RWPE1 (cell line): Measurements from ENCODE around the gene FAM107B.
A peak's percentile ranks its signal among the peaks of the same experiment; 100 is the strongest.

ENCODE experiments used
- CTCF ChIA-PET: fragments of 350-600 bp; sonication (Branson Sonifier 250); formaldehyde crosslinking; extraction: SDS; loops from one replicate; lab custom pipeline; 2021; lab: Yijun Ruan, JAX
- POLR2A ChIA-PET: fragments of 400-600 bp; formaldehyde crosslinking; extraction: SDS; loops from one replicate; lab custom pipeline; 2020; ENCODE audit warnings: antibody characterized with exemption; ENCODE audit not compliant: low non-redundant PET; lab: Yijun Ruan, JAX
- DNase-seq: peaks from one replicate; pipeline ENCODE4 v3.0.0; 2012; ENCODE audit warnings: low spot score
- H3K27ac ChIP-seq: fragments of 450-650 bp; 2 replicates; pipeline ENCODE4 v1.5.1; 2017
- CTCF ChIP-seq: fragments of 450-650 bp; conservative IDR thresholded peaks from 2 replicates; pipeline ENCODE4 v1.5.1; 2017; ENCODE audit warnings: low read depth, mild to moderate bottlenecking

Gene FAM107B

GRCh38 chr10:14562218-14563075, 212.2 kb downstream of the FAM107B start:
- POLR2A ChIA-PET = no interaction called here
- CTCF ChIA-PET = no interaction called here
- H3K27ac ChIP-seq = no peak overlapping the region
- TF ChIP-seq CTCF = no peak
- no peak for DNase-seq

GRCh38 chr10:14560791-14561765, 213.6 kb downstream of the FAM107B start:
- H3K27ac ChIP-seq = no peak overlapping the region
- CTCF ChIA-PET = interaction anchor here (0.7 to 0.9 kb wide), 2 partner anchors 50 to 262 kb away, joined by 3 to 4 read pairs; no protein-coding TSS in a partner anchor
- POLR2A ChIA-PET = no interaction called here
- no peak for TF ChIP-seq CTCF
- no peak for DNase-seq

GRCh38 chr10:14560274-14560673, 214.4 kb downstream of the FAM107B start:
- no peak overlapping the region for H3K27ac ChIP-seq
- peak; percentile 78 for DNase-seq
- CTCF ChIA-PET = interaction anchor here (0.6 to 0.9 kb wide), 4 partner anchors 51 to 411 kb away, joined by 3 to 5 read pairs (median 4); no protein-coding TSS in a partner anchor
- POLR2A ChIA-PET = no interaction called here
- no peak for TF ChIP-seq CTCF

GRCh38 chr10:14558025-14558424, 216.7 kb downstream of the FAM107B start:
- ChIA-PET POLR2A (no interaction called here), CTCF (interaction anchor here (0.6 kb wide), 1 partner anchor 20 kb away, joined by 6 read pairs; no protein-coding TSS in a partner anchor)
- no peak for DNase-seq
- no peak overlapping the region for H3K27ac ChIP-seq
- no peak for TF ChIP-seq CTCF

- ChIA-PET POLR2A (no interaction called here), CTCF (interaction anchor here (0.6 kb wide), 1 partner anchor 20 kb away, joined by 6 read pairs; no protein-coding TSS in a partner anchor)
- TF ChIP-seq CTCF = no peak
- DNase-seq = no peak
- no peak overlapping the region for H3K27ac ChIP-seq
Observed at GRCh38 chr10:14557567-14557966, 217.1 kb downstream of the FAM107B start.
